Sigmoid colon (tissue), 7 donors: Measurements from ENCODE around the gene KATNAL1. TPM values are rescaled to one million over a fixed set of nuclear protein-coding genes. Genes with fewer than 3 reads are reported as not detected.

ENCODE experiments used
- DNase-seq: peaks from one replicate; pipeline ENCODE4 v3.0.0-alpha.2; 2019
- H3K27ac ChIP-seq, 4 donors: fragments of 200-600 bp; sonication (generic); one replicate each; pipeline ENCODE4 v1.5.1; 2016 to 2019; ENCODE audit warnings: mild to moderate bottlenecking in 1 of 4
- H3K27me3 ChIP-seq, 3 donors: fragments of 200-600 bp; sonication (generic); one replicate each; pipeline ENCODE4 v1.5.1; 2019; ENCODE audit warnings: mild to moderate bottlenecking in 1 of 3
- H3K36me3 ChIP-seq, 4 donors: fragments of 200-600 bp; sonication (generic); one replicate each; pipeline ENCODE4 v1.5.1; 2016 to 2019
- H3K4me1 ChIP-seq, 4 donors: fragments of 200-600 bp; sonication (generic); one replicate each; pipeline ENCODE4 v1.5.1; 2017 to 2019
- H3K4me3 ChIP-seq, 4 donors: fragments of 200-600 bp; sonication (generic); one replicate each; pipeline ENCODE4 v1.5.1; 2017 to 2019; ENCODE audit warnings: mild to moderate bottlenecking in 2 of 4, moderate library complexity in 1 of 4
- H3K9me3 ChIP-seq, 4 donors: fragments of 200-600 bp in 3 of 4; sonication (generic) in 3 of 4; one replicate each; pipeline versions ENCODE4 v1.5.1 to v1.6.1; 2013 to 2019
- EP300 ChIP-seq, 4 donors: sonication (generic); formaldehyde crosslinking; IDR thresholded peaks; one replicate each; pipeline ENCODE4 v1.6.1; 2017; ENCODE audit warnings: antibody characterized with exemption in 4 of 4
- POLR2A ChIP-seq, 2 donors: fragments of 450-650 bp; IDR thresholded peaks; one replicate each; pipeline ENCODE4 v1.6.1; 2016; ENCODE audit warnings: antibody characterized with exemption in 2 of 2, mild to moderate bottlenecking in 2 of 2, moderate library complexity in 2 of 2
- POLR2AphosphoS5 ChIP-seq, 4 donors: sonication (generic); formaldehyde crosslinking; IDR thresholded peaks; one replicate each; pipeline ENCODE4 v1.6.1; 2017; ENCODE audit warnings: antibody characterized with exemption in 4 of 4
- WGBS, 2 donors: extraction: QIAGEN DNeasy Blood & Tissue Kit; methylation state at CpG; one replicate each; pipeline ENCODE4 v1.1.7; 2013; 5-methylcytosine and 5-hydroxymethylcytosine counted together
- intact Hi-C: fragments of 100-400 bp; cut with DNase I; formaldehyde crosslinking; loops from one replicate; pipeline ENCODE4 v1.15.1; 2023
- polyA plus RNA-seq, 3 donors: library from polyadenylated mRNA; stranded (reverse); fragments of 200-250 nt; gene quantifications; one replicate each; pipeline ENCODE4 v1.2.3, GENCODE V29; 2013
- total RNA-seq, 4 donors: library from RNA; depleted of rRNA; stranded (reverse); fragments of >200 nt; gene quantifications; one replicate each; pipeline ENCODE4 v1.1.0, GENCODE V29; 2016
- TF ChIP-seq, protein P1 (sequence below), 4 experiments: fragments of 450-650 bp in 3 of 4; fragments of 200-600 bp in 1 of 4; IDR thresholded peaks; one replicate each; pipeline ENCODE4 v1.5.1; 2016 to 2019; ENCODE audit warnings: antibody characterized with exemption in 4 of 4, mild to moderate bottlenecking in 3 of 4, moderate library complexity in 2 of 4
- donor health status: healthy with polysubstance abuse.
- donor health status: Bipolar disorder and iron deficiency.
- donor health status: healthy.

Gene KATNAL1
- total and polyA plus RNA-seq, 7 donors = 0.92 to 51.2 (median 31.9) TPM

DNA sequence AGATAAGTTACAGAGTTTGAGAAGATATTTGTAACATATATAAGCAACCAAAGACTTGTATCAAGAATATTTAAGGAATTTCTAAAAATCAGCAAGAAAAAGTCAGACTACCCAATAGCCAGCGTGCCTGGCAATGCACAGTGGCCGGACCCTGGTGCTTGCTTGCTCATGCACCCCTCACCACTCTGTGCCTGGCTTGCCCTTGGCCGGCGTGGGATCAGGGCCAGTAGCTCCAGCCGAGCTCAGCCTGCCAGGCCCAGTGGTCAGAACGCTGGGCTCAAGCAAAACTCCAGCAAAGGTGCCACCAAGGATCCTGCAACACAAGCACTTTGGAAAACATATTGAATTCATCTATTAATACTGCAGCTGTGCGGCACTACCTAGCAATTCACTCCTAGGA, 95.1 kb downstream of the KATNAL1 start:
- no peak overlapping the region for H3K4me3 ChIP-seq
- TF ChIP-seq EP300 (IDR thresholded peaks at IDR 0.05) (no peak), POLR2A (IDR thresholded peaks at IDR 0.05) (no peak), POLR2AphosphoS5 (IDR thresholded peaks at IDR 0.05) (no peak)
- TF ChIP-seq, protein P1, sequence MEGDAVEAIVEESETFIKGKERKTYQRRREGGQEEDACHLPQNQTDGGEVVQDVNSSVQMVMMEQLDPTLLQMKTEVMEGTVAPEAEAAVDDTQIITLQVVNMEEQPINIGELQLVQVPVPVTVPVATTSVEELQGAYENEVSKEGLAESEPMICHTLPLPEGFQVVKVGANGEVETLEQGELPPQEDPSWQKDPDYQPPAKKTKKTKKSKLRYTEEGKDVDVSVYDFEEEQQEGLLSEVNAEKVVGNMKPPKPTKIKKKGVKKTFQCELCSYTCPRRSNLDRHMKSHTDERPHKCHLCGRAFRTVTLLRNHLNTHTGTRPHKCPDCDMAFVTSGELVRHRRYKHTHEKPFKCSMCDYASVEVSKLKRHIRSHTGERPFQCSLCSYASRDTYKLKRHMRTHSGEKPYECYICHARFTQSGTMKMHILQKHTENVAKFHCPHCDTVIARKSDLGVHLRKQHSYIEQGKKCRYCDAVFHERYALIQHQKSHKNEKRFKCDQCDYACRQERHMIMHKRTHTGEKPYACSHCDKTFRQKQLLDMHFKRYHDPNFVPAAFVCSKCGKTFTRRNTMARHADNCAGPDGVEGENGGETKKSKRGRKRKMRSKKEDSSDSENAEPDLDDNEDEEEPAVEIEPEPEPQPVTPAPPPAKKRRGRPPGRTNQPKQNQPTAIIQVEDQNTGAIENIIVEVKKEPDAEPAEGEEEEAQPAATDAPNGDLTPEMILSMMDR (IDR thresholded peaks at IDR 0.05) = no peak
- H3K36me3 ChIP-seq = peaks cover 0 to 23% (median 4%) of the 10 kb centered on the region in 4 donors

DNA sequence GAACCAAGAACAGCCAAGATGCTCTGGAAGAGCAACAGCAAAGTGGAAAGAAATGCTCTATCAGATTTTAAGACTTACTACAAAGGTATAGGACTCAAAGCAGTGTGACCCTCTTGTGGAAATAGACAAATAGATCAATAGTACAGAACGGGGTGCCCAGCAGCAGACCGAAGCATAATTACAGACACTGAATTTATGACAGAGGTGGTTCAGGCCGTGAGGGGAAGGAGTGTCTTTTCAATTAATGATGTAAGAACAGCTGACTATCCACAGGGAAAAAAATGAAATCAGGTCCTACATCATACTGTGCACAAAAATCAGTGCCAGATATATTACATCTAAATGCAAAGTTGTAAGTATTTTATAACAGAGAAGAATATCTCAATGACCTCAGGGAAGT, 95.6 kb downstream of the KATNAL1 start:
- Histone ChIP-seq H3K4me1 (peaks cover 0 to 9% (median 3%) of the 10 kb centered on the region in 4 donors), H3K4me3 (no peak overlapping the region), H3K9me3 (no peaks in the 10 kb centered on the region), H3K27me3 (no peaks in the 10 kb centered on the region), H3K27ac (no peak overlapping the region), H3K36me3 (peaks cover 0 to 28% (median 5%) of the 10 kb centered on the region in 4 donors)
- TF ChIP-seq POLR2AphosphoS5 (IDR thresholded peaks at IDR 0.05) = no peak
- no peak for TF ChIP-seq EP300 (IDR thresholded peaks at IDR 0.05)
- TF ChIP-seq, protein P1 (IDR thresholded peaks at IDR 0.05) = no peak
- TF ChIP-seq POLR2A (IDR thresholded peaks at IDR 0.05) = no peak
- DNase-seq = no peak
- intact Hi-C loops = no loop called here
- WGBS, 2 donors = 80 to 89% methylated on average over 3 of the region's 3 CpGs

More for the DNA sequence above, 95.1 kb downstream of the KATNAL1 start:
- no peak overlapping the region for H3K27ac ChIP-seq
- no peaks in the 10 kb centered on the region for H3K9me3 ChIP-seq
- WGBS, 2 donors = 97% methylated on average over 7 of the region's 7 CpGs
- peaks cover 0 to 9% (median 3%) of the 10 kb centered on the region in 4 donors for H3K4me1 ChIP-seq
- no peak for DNase-seq
- intact Hi-C loops = no loop called here
- no peaks in the 10 kb centered on the region for H3K27me3 ChIP-seq

DNA sequence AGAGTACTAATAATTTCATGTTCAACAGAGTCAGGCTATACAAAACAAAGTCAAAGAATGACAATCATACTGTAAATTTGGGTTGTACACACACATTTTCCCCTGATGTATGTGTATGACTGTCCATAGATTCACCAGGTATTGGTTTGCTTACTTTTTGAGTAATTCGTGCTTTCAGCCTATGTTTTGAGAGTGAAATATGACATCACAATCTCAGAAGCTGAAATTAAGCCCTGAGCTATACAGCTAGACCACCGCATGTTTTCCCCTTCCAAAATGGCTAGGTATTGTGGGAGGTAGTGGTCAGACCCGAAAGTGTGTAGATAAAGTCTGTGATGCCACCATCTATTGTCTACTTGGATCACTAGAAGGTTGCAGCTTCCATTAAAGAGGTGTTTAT, 102.8 kb downstream of the KATNAL1 start:
- TF ChIP-seq EP300 (IDR thresholded peaks at IDR 0.05) (no peak), POLR2AphosphoS5 (IDR thresholded peaks at IDR 0.05) (no peak), POLR2A (IDR thresholded peaks at IDR 0.05) (no peak)
- TF ChIP-seq, protein P1 (IDR thresholded peaks at IDR 0.05) = no peak
- WGBS, 2 donors = 91 to 93% methylated on average over 3 of the region's 3 CpGs
- peaks cover 0 to 30% (median 5%) of the 10 kb centered on the region in 4 donors for H3K36me3 ChIP-seq
- no peak overlapping the region for H3K4me3 ChIP-seq
- no peaks in the 10 kb centered on the region for H3K9me3 ChIP-seq
- no peak overlapping the region for H3K27ac ChIP-seq
- intact Hi-C loops = no loop called here
- no peaks in the 10 kb centered on the region for H3K4me1 ChIP-seq
- no peak for DNase-seq
- no peaks in the 10 kb centered on the region for H3K27me3 ChIP-seq

DNA sequence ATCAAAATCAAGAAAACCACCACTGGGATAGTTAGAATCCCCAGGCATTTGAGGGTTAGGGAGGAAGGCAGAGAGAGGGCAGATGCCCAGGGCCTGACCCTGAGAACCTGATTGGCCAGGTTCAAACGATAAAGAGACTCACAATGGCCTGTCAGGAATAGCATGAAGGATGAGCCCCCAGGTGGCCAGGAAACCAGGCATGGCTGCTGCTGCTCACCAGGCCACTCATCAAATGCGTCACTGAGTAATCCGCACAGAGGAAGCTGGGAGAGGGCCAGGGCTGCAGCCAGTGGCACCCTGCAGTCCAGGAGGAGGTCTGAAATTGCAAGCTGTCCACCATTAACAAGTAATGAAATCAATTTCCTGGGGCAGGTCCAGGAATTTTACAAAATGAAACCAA, 111.3 kb downstream of the KATNAL1 start:
- WGBS, 2 donors = 83 to 88% methylated on average over 3 of the region's 3 CpGs
- H3K36me3 ChIP-seq = no peaks in the 10 kb centered on the region
- no peak overlapping the region for H3K4me3 ChIP-seq
- no peaks in the 10 kb centered on the region for H3K27me3 ChIP-seq
- DNase-seq = no peak
- no peaks in the 10 kb centered on the region for H3K4me1 ChIP-seq
- H3K27ac ChIP-seq = no peak overlapping the region
- TF ChIP-seq, protein P1 (IDR thresholded peaks at IDR 0.05) = no peak
- no peak for TF ChIP-seq POLR2AphosphoS5 (IDR thresholded peaks at IDR 0.05)
- TF ChIP-seq EP300 (IDR thresholded peaks at IDR 0.05) = no peak
- no peak for TF ChIP-seq POLR2A (IDR thresholded peaks at IDR 0.05)
- H3K9me3 ChIP-seq = no peaks in the 10 kb centered on the region
- intact Hi-C loops = no loop called here

DNA sequence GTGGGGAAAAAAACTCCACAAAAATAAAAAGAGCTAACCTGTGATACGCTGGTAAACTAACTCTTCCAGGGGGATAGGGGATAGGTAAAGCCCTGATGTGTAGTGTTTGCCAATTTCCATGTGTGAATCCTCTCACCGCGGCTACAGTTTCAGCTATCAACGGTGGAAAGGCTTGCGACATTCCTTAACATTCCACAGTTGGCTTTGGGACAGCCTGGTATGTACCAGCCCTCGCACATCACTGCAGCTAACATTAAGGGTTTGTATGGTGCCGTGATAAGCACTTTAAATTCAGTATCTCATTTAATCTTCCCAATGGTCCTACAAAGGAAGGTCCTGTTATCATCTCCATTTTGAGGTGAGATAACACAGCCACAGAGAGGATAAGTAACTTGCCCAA, 112.4 kb downstream of the KATNAL1 start:
- H3K4me1 ChIP-seq = no peaks in the 10 kb centered on the region
- TF ChIP-seq, protein P1 (IDR thresholded peaks at IDR 0.05) = no peak
- TF ChIP-seq POLR2AphosphoS5 (IDR thresholded peaks at IDR 0.05) (no peak), EP300 (IDR thresholded peaks at IDR 0.05) (no peak), POLR2A (IDR thresholded peaks at IDR 0.05) (no peak)
- H3K27me3 ChIP-seq = no peaks in the 10 kb centered on the region
- no peak overlapping the region for H3K27ac ChIP-seq
- no peak for DNase-seq
- no peaks in the 10 kb centered on the region for H3K9me3 ChIP-seq
- H3K36me3 ChIP-seq = no peaks in the 10 kb centered on the region
- no peak overlapping the region for H3K4me3 ChIP-seq
- 94 to 97% methylated on average over 7 of the region's 7 CpGs for WGBS, 2 donors
- intact Hi-C loops = no loop called here
